Upper lobe of left lung (tissue), 6 donors: ENCODE measurements around the gene IL10RB. TPM values are rescaled to one million over a fixed set of nuclear protein-coding genes. Genes with fewer than 3 reads are reported as not detected.

Source experiments
- total RNA-seq, 6 donors: library from RNA; depleted of rRNA in 4 of 6; stranded (reverse); fragments of >200 nt in 4 of 6; gene quantifications; one replicate each; pipeline versions ENCODE4 v1.1.0 to v1.2.1, GENCODE V29; 2016 to 2021
- donor health status: DM: no; HTN: no; CAD: no; lungs with moderate emphysema.
- donor health status: DM: no; HTN: yes; CAD: no; lungs with severe emphysema.

Gene IL10RB
- total RNA-seq, 6 donors from 2014 or later = 11.5 to 49.2 (median 41.0) TPM

Other genes starting within 250 kb of the IL10RB start
- gene OLIG2, start 240.4 kb upstream of the IL10RB start, total RNA-seq = not detected
- gene OLIG1, start 196.2 kb upstream of the IL10RB start, total RNA-seq = 1 to 10 TPM in 3 of 6 donors, under 1 TPM in 2, not detected in 1; 0.54 to 3.2 (median 2.0) TPM
- gene IFNAR2, start 36.4 kb upstream of the IL10RB start, total RNA-seq = 10 to 100 TPM; 10.5 to 36.0 (median 22.3) TPM
- gene IFNAR1, start 58.6 kb downstream of the IL10RB start, total RNA-seq = 10 to 100 TPM; 17.1 to 68.5 (median 36.0) TPM
- 10 to 100 TPM; 35.6 to 89.8 (median 62.0) TPM for gene IFNGR2, start 137.0 kb downstream of the IL10RB start, total RNA-seq
- gene TMEM50B, start 213.6 kb downstream of the IL10RB start, total RNA-seq = 100 to 1,000 TPM in 2 of 6 donors, 10 to 100 TPM in 4; 45.1 to 155 (median 68.0) TPM
- 1 to 10 TPM in 5 of 6 donors, under 1 TPM in 1; 0.55 to 3.1 (median 1.6) TPM for gene DNAJC28, start 225.3 kb downstream of the IL10RB start, total RNA-seq